GM12878 (cell line): Measurements from ENCODE around the gene IER2. TPM values are rescaled to one million over a fixed set of nuclear protein-coding genes. Genes with fewer than 3 reads are reported as not detected.

Experiments used
- ATAC-seq: fragments of 200-7000 bp; cut with Tn5 transposase; 3 replicates; pipeline ENCODE4 v1.9.1; 2020; ENCODE audit warnings: mild to moderate bottlenecking, moderate library complexity
- BruUV-seq: library from RNA; stranded (reverse); fragments of 400-500 nt; replicated peaks from 2 replicates; lab custom pipeline; 2021; lab: Mats Ljungman, UMichigan
- CTCF ChIA-PET: fragments of 300-600 bp; sonication (Branson Sonifier 250); formaldehyde crosslinking; extraction: SDS; loops from one replicate; lab custom pipeline; 2021; ENCODE audit warnings: inconsistent platforms; lab: Yijun Ruan, JAX
- POLR2A ChIA-PET: fragments of 350-600 bp; formaldehyde crosslinking; extraction: SDS; loops from one replicate; lab custom pipeline; 2021; ENCODE audit warnings: inconsistent platforms; lab: Charles Lee
- RAD21 ChIA-PET: fragments of 300-600 bp; sonication (Branson Sonifier 250); formaldehyde crosslinking; loops from one replicate; lab custom pipeline; 2023; ENCODE audit warnings: antibody characterized with exemption; ENCODE audit not compliant: unreplicated experiment; lab: Charles Lee
- SMC1A ChIA-PET: fragments of 300-600 bp; sonication (Branson Sonifier 250); formaldehyde crosslinking; loops from one replicate; lab custom pipeline; 2023; ENCODE audit not compliant: unreplicated experiment, uncharacterized antibody; lab: Charles Lee
- DNase-seq: peaks from one replicate; pipeline ENCODE4 v3.0.0-alpha.2; 2011; ENCODE audit warnings: low read depth, low spot score
- FAIRE-seq: peaks from 3 replicates; lab custom pipeline; 2011; peaks lifted over from hg19 to GRCh38; lab: Jason Lieb, UNC
- H2AFZ ChIP-seq: 2 replicates; pipeline ENCODE4 v1.6.0; 2011; ENCODE audit warnings: low read depth, low read length, control low read depth; ENCODE audit not compliant: control insufficient read depth
- H3K27ac ChIP-seq: 2 replicates; pipeline ENCODE4 v1.5.1; 2011; ENCODE audit warnings: control low read depth; ENCODE audit not compliant: control insufficient read depth, insufficient read depth
- H3K27me3 ChIP-seq, 2 experiments: replicated peaks in 1 of 2; 2 replicates each; pipeline versions ENCODE4 v1.6.0 to v1.6.1; 2011; ENCODE audit warnings: low read length in 1 of 2; ENCODE audit not compliant: control insufficient read depth in 2 of 2, insufficient read depth in 2 of 2
- H3K36me3 ChIP-seq, 2 experiments: 2 replicates each; pipeline ENCODE4 v1.5.1; 2011; ENCODE audit warnings: low read length in 1 of 2; ENCODE audit not compliant: control insufficient read depth in 2 of 2, insufficient read depth in 2 of 2
- H3K4me1 ChIP-seq: 2 replicates; pipeline ENCODE4 v1.6.1; 2011; ENCODE audit warnings: mild to moderate bottlenecking, low read length, moderate library complexity, mixed read lengths; ENCODE audit not compliant: control insufficient read depth, insufficient read depth
- H3K4me2 ChIP-seq: 2 replicates; pipeline ENCODE4 v1.6.0; 2011; ENCODE audit warnings: control low read depth; ENCODE audit not compliant: control insufficient read depth, insufficient read depth
- H3K4me3 ChIP-seq: fragments of 200-600 bp; sonication (generic); 2 replicates; pipeline ENCODE4 v1.5.1; 2016
- H3K79me2 ChIP-seq: 2 replicates; pipeline ENCODE4 v1.6.0; 2011; ENCODE audit warnings: low read length; ENCODE audit not compliant: control insufficient read depth, insufficient read depth
- H3K9ac ChIP-seq: 2 replicates; pipeline ENCODE4 v1.8.0; 2011; ENCODE audit warnings: low read length, control low read depth, mixed read lengths; ENCODE audit not compliant: control insufficient read depth, insufficient read depth
- H3K9me3 ChIP-seq: replicated peaks from 3 replicates; pipeline ENCODE4 v1.5.1; 2011; ENCODE audit warnings: mild to moderate bottlenecking, low read length; ENCODE audit not compliant: control insufficient read depth, insufficient read depth
- H4K20me1 ChIP-seq: 2 replicates; pipeline ENCODE4 v1.6.0; 2011; ENCODE audit not compliant: control insufficient read depth, insufficient read depth
- CHD2 ChIP-seq: IDR thresholded peaks from 2 replicates; pipeline ENCODE4 v1.6.1; 2011; ENCODE audit warnings: low read depth, low read length, improper control_type of control experiment, borderline replicate concordance
- CTCF ChIP-seq, 3 experiments: IDR thresholded peaks in 2 of 3; conservative IDR thresholded peaks in 1 of 3; 2 replicates each; pipeline ENCODE4 v1.5.1; 2011; ENCODE audit warnings: low read depth in 3 of 3, low read length in 3 of 3, mild to moderate bottlenecking in 3 of 3, control low read depth in 2 of 3, moderate library complexity in 2 of 3, inconsistent platforms in 1 of 3, mixed read lengths in 1 of 3; ENCODE audit not compliant: control insufficient read depth in 2 of 3, insufficient read depth in 1 of 3; ENCODE audit errors: extremely low read depth in 1 of 3
- EZH2 ChIP-seq: IDR thresholded peaks from 2 replicates; pipeline ENCODE4 v1.6.1; 2012; ENCODE audit warnings: low read depth, mild to moderate bottlenecking, control low read depth, inconsistent platforms, low read length, borderline replicate concordance; ENCODE audit not compliant: control insufficient read depth
- FOS ChIP-seq: IDR thresholded peaks from 3 replicates; pipeline ENCODE4 v1.6.1; 2011; ENCODE audit warnings: borderline replicate concordance; ENCODE audit not compliant: insufficient read length; ENCODE audit errors: extremely low read depth
- GABPA ChIP-seq: IDR thresholded peaks from 2 replicates; pipeline ENCODE4 v1.6.1; 2014; ENCODE audit warnings: antibody characterized with exemption, low read depth, mild to moderate bottlenecking, inconsistent platforms
- GATAD2B ChIP-seq: fragments of 450-650 bp; conservative IDR thresholded peaks from 2 replicates; pipeline ENCODE4 v1.6.1; 2017; ENCODE audit warnings: low read depth, mild to moderate bottlenecking, moderate library complexity
- MYC ChIP-seq: IDR thresholded peaks from 2 replicates; pipeline ENCODE4 v1.6.1; 2011; ENCODE audit warnings: mild to moderate bottlenecking, low read length, moderate library complexity, inconsistent platforms; ENCODE audit not compliant: insufficient read depth, insufficient replicate concordance, insufficient read length, severe bottlenecking
- NFIC ChIP-seq: IDR thresholded peaks from 2 replicates; pipeline ENCODE4 v1.6.1; 2012; ENCODE audit warnings: low read depth, mild to moderate bottlenecking, inconsistent platforms, low read length, moderate library complexity
- NFYB ChIP-seq: IDR thresholded peaks from 2 replicates; pipeline ENCODE4 v1.6.1; 2011; ENCODE audit warnings: low read depth, mild to moderate bottlenecking, low read length, improper control_type of control experiment, moderate library complexity; ENCODE audit not compliant: insufficient read depth
- SIX5 ChIP-seq: IDR thresholded peaks from 2 replicates; pipeline ENCODE4 v1.6.1; 2011; ENCODE audit warnings: mild to moderate bottlenecking, low read depth, low read length, moderate library complexity; ENCODE audit not compliant: severe bottlenecking
- SRF ChIP-seq, 2 experiments: IDR thresholded peaks; 2 replicates each; pipeline ENCODE4 v1.6.1; 2011; ENCODE audit warnings: low read depth in 2 of 2, low read length in 2 of 2, mild to moderate bottlenecking in 1 of 2, moderate library complexity in 1 of 2
- SUZ12 ChIP-seq: fragments of 200-600 bp; sonication (generic); IDR thresholded peaks from one replicate; pipeline ENCODE4 v1.6.1; 2018; ENCODE audit warnings: antibody characterized with exemption, mild to moderate bottlenecking; ENCODE audit not compliant: unreplicated experiment
- TCF12 ChIP-seq: IDR thresholded peaks from 2 replicates; pipeline ENCODE4 v1.6.1; 2011; ENCODE audit warnings: low read depth, mild to moderate bottlenecking, low read length
- ZNF592 ChIP-seq: fragments of 450-650 bp; IDR thresholded peaks from 2 replicates; pipeline ENCODE4 v1.6.1; 2017; ENCODE audit warnings: mild to moderate bottlenecking, moderate library complexity
- WGBS: methylation state at CpG from one replicate; pipeline ENCODE4 v1.1.6; 2016; ENCODE audit warnings: low lambda C conversion rate; ENCODE audit not compliant: insufficient replicate concordance, insufficient coverage; ENCODE audit errors: missing lambda C conversion rate; 5-methylcytosine and 5-hydroxymethylcytosine counted together
- in situ Hi-C: fragments of 300-500 bp; cut with MboI; formaldehyde crosslinking; loops from 9 replicates; pipeline ENCODE4 v1.14.3; 2018; ENCODE audit warnings: mixed read lengths
- intact Hi-C: fragments of 100-400 bp; cut with micrococcal nuclease; formaldehyde crosslinking; loops from one replicate; pipeline ENCODE4 v1.14.2; 2022; ENCODE audit not compliant: unreplicated experiment
- polyA plus RNA-seq, 11 experiments: library from polyadenylated mRNA; depleted of rRNA in 4 of 11; unstranded in 6 of 11; stranded (reverse) in 5 of 11; fragments of >200 nt; fragmentation: Nextera tagmentation in 4 of 11; fragmentation: Illumina TruSeq in 1 of 11; extraction: Ambion mirVana in 4 of 11; extraction: Trizol in 1 of 11; gene quantifications; 1 replicate in 1 of 11; 2 replicates in 10 of 11; pipeline versions ENCODE4 v1.2.1 to v1.2.3, GENCODE V29; 2011 to 2016; ENCODE audit warnings: inconsistent platforms in 2 of 11, missing spikeins in 2 of 11, low read depth in 1 of 11
- total RNA-seq, 4 experiments: library from RNA; depleted of rRNA in 3 of 4; stranded (reverse); fragments of >200 nt in 3 of 4; fragmentation: Illumina TruSeq in 1 of 4; extraction: Trizol in 1 of 4; gene quantifications; 2 replicates each; pipeline versions ENCODE4 v1.2.1 to v1.2.3, GENCODE V29; 2013 to 2021

The IER2 gene
- total and polyA plus RNA-seq, 10 of the 15 experiments (the other 5 are each of a cell fraction or from before 2014, with no cell fraction given): 2.8 to 94.5 (median 24.9) TPM

- in situ Hi-C loops: no loop called here
- Histone ChIP-seq H3K27ac (no peak overlapping the region), H3K27me3 (no peaks in the 10 kb centered on the region), H3K9me3 (no peaks in the 10 kb centered on the region), H3K36me3 (no peaks in the 10 kb centered on the region), H3K4me3 (no peak overlapping the region), H4K20me1 (no peaks in the 10 kb centered on the region), H3K9ac (no peak overlapping the region), H3K79me2 (no peaks in the 10 kb centered on the region), H2AFZ (no peak overlapping the region), H3K4me2 (no peak overlapping the region), H3K4me1 (peaks cover 5% of the 10 kb centered on the region; the same call in 1 of the 2 replicates)
- ATAC-seq (no peak), FAIRE-seq (no peak), DNase-seq (no peak)
- BruUV-seq: no TSS peak
- RAD21 ChIA-PET: interaction anchor here (1.2 kb wide), 1 partner anchor 32 kb away, joined by 3 read pairs; no protein-coding TSS in a partner anchor
- WGBS: 97% methylated on average over 4 of the region's 4 CpGs
- CTCF ChIA-PET: interaction anchor here (0.7 to 0.8 kb wide), 2 partner anchors 32 to 85 kb away, joined by 3 read pairs; no protein-coding TSS in a partner anchor
- SMC1A ChIA-PET: interaction anchor here (1.0 kb wide), 1 partner anchor 26 kb away, joined by 3 read pairs; no protein-coding TSS in a partner anchor
- POLR2A ChIA-PET: no interaction called here
- intact Hi-C loops: no loop called here
- TF ChIP-seq SRF (IDR thresholded peaks at IDR 0.05; ENCODE audit: low read depth in 2 of 2, low read length in 2 of 2) (no peak), ZNF592 (no peak), TCF12 (no peak), SUZ12 (no peak), EZH2 (no peak), CHD2 (no peak), SIX5 (no peak), FOS (no peak), CTCF (IDR thresholded peaks at IDR 0.05 in 2 of 3, conservative IDR thresholded peaks at IDR 0.05 in 1 of 3; ENCODE audit: control insufficient read depth in 2 of 3, extremely low read depth in 1 of 3, insufficient read depth in 1 of 3, low read depth in 3 of 3, low read length in 3 of 3) (no peak), GATAD2B (no peak), MYC (no peak), GABPA (no peak), NFYB (no peak), NFIC (no peak)
Observed at GRCh38 chr19:13187419-13187818, 37.2 kb downstream of the IER2 start.
